Keratinocyte (primary cell): ENCODE measurements around the gene PLXDC2. TPM values are rescaled to one million over a fixed set of nuclear protein-coding genes. Genes with fewer than 3 reads are reported as not detected.

ENCODE experiments used
- DNase-seq: peaks from one replicate; pipeline ENCODE4 v3.0.0-alpha.2; 2011; ENCODE audit warnings: low read depth, missing footprints, low spot score
- FAIRE-seq: peaks from 2 replicates; lab custom pipeline; 2011; peaks lifted over from hg19 to GRCh38; lab: Jason Lieb, UNC
- H2AFZ ChIP-seq: 2 replicates; pipeline ENCODE4 v1.6.0; 2012; ENCODE audit warnings: low read length, control low read depth, inconsistent platforms; ENCODE audit not compliant: control insufficient read depth
- H3K27ac ChIP-seq: 2 replicates; pipeline ENCODE4 v1.5.1; 2011; ENCODE audit warnings: low read length; ENCODE audit not compliant: control insufficient read depth, insufficient read depth
- H3K27me3 ChIP-seq: 3 replicates; pipeline ENCODE4 v1.6.0; 2011; ENCODE audit warnings: low read length; ENCODE audit not compliant: control insufficient read depth, insufficient read depth; ENCODE audit errors: extremely low read depth
- H3K36me3 ChIP-seq, 2 experiments: 2 replicates in 1 of 2; 3 replicates in 1 of 2; pipeline ENCODE4 v1.5.1; 2011; ENCODE audit warnings: low read length in 2 of 2, mild to moderate bottlenecking in 1 of 2; ENCODE audit not compliant: control insufficient read depth in 2 of 2, insufficient read depth in 2 of 2; ENCODE audit errors: extremely low read depth in 1 of 2
- H3K4me1 ChIP-seq: 3 replicates; pipeline ENCODE4 v1.5.1; 2011; ENCODE audit warnings: low read length; ENCODE audit not compliant: control insufficient read depth, insufficient read depth; ENCODE audit errors: extremely low read depth
- H3K4me2 ChIP-seq: 3 replicates; pipeline ENCODE4 v1.6.0; 2011; ENCODE audit warnings: low read depth, low read length; ENCODE audit not compliant: control insufficient read depth, insufficient read depth; ENCODE audit errors: extremely low read depth
- H3K4me3 ChIP-seq, 3 experiments: fragments of 200-600 bp in 1 of 3; sonication (generic) in 1 of 3; 2 replicates in 2 of 3; 3 replicates in 1 of 3; pipeline ENCODE4 v1.5.1; 2011 to 2016; ENCODE audit warnings: low read length in 3 of 3, mild to moderate bottlenecking in 3 of 3, control low read depth in 2 of 3, inconsistent platforms in 1 of 3, low read depth in 1 of 3, mixed read lengths in 1 of 3, mixed run types in 1 of 3, moderate library complexity in 1 of 3; ENCODE audit not compliant: control insufficient read depth in 2 of 3, insufficient read depth in 2 of 3; ENCODE audit errors: extremely low read depth in 1 of 3
- H3K79me2 ChIP-seq: 2 replicates; pipeline ENCODE4 v1.6.0; 2012; ENCODE audit warnings: low read length; ENCODE audit not compliant: control insufficient read depth, insufficient read depth
- H3K9ac ChIP-seq: 3 replicates; pipeline ENCODE4 v1.6.0; 2011; ENCODE audit warnings: low read length; ENCODE audit not compliant: control insufficient read depth, insufficient read depth; ENCODE audit errors: extremely low read depth
- H3K9me1 ChIP-seq: 3 replicates; pipeline ENCODE4 v1.6.0; 2011; ENCODE audit warnings: low read length; ENCODE audit not compliant: control insufficient read depth, insufficient read depth; ENCODE audit errors: extremely low read depth
- H3K9me3 ChIP-seq: 2 replicates; pipeline ENCODE4 v1.5.1; 2012; ENCODE audit warnings: low read depth, low read length; ENCODE audit not compliant: control insufficient read depth
- H4K20me1 ChIP-seq: 3 replicates; pipeline ENCODE4 v1.6.0; 2011; ENCODE audit warnings: low read length; ENCODE audit not compliant: control insufficient read depth, insufficient read depth; ENCODE audit errors: extremely low read depth
- EZH2 ChIP-seq: IDR thresholded peaks from one replicate; pipeline ENCODE4 v1.6.1; 2012; ENCODE audit warnings: inconsistent platforms, mild to moderate bottlenecking, low read length, moderate library complexity
- dilution Hi-C: fragments of 300-500 bp; cut with MboI; formaldehyde crosslinking; loops from one replicate; pipeline ENCODE4 v1.7.0; 2020; ENCODE audit warnings: low sequenced_read_pairs; ENCODE audit not compliant: extremely low pct_ligation_motif_present
- polyA plus RNA-seq, 5 experiments: library from polyadenylated mRNA; depleted of rRNA in 3 of 5; stranded (reverse) in 3 of 5; stranded (forward) in 1 of 5; unstranded in 1 of 5; fragments of >200 nt; gene quantifications; 1 replicate in 1 of 5; 2 replicates in 3 of 5; 3 replicates in 1 of 5; pipeline versions ENCODE4 v1.2.1 to v1.2.3, GENCODE V29; 2011 to 2012; ENCODE audit warnings: missing spikeins in 2 of 5, low read depth in 1 of 5, low replicate concordance in 1 of 5
- TF ChIP-seq, protein P1 (sequence below), 3 experiments: IDR thresholded peaks in 1 of 3; conservative IDR thresholded peaks in 1 of 3; optimal IDR thresholded peaks in 1 of 3; 2 replicates in 2 of 3; 3 replicates in 1 of 3; pipeline versions ENCODE3 to v1.5.1; 2011; ENCODE audit warnings: low read length in 3 of 3, mild to moderate bottlenecking in 3 of 3, moderate library complexity in 2 of 3, control low read depth in 1 of 3, inconsistent platforms in 1 of 3; ENCODE audit not compliant: insufficient read depth in 2 of 3; ENCODE audit errors: extremely low read depth in 1 of 3

Gene PLXDC2
- polyA plus RNA-seq, 1 donor (not counting 4 experiments of a cell fraction or from before 2014, with no cell fraction given): 12.9 TPM

- peak; percentile 87 for FAIRE-seq
- no peaks in the 10 kb centered on the region for H3K9me3 ChIP-seq
- peak; percentile 59 for DNase-seq
- H3K27ac ChIP-seq: peak overlapping the region; percentile 91
- H3K4me3 ChIP-seq: peak overlapping the region in 2 of 3 experiments; percentile 40 to 48
- no peaks in the 10 kb centered on the region for H3K9me1 ChIP-seq
- peak overlapping the region; percentile 53 for H3K9ac ChIP-seq
- H3K4me2 ChIP-seq: peak overlapping the region; percentile 80
- H4K20me1 ChIP-seq: no peaks in the 10 kb centered on the region
- dilution Hi-C loops: no loop called here
- no peaks in the 10 kb centered on the region for H3K36me3 ChIP-seq
- H3K27me3 ChIP-seq: no peaks in the 10 kb centered on the region
- TF ChIP-seq, protein P1, sequence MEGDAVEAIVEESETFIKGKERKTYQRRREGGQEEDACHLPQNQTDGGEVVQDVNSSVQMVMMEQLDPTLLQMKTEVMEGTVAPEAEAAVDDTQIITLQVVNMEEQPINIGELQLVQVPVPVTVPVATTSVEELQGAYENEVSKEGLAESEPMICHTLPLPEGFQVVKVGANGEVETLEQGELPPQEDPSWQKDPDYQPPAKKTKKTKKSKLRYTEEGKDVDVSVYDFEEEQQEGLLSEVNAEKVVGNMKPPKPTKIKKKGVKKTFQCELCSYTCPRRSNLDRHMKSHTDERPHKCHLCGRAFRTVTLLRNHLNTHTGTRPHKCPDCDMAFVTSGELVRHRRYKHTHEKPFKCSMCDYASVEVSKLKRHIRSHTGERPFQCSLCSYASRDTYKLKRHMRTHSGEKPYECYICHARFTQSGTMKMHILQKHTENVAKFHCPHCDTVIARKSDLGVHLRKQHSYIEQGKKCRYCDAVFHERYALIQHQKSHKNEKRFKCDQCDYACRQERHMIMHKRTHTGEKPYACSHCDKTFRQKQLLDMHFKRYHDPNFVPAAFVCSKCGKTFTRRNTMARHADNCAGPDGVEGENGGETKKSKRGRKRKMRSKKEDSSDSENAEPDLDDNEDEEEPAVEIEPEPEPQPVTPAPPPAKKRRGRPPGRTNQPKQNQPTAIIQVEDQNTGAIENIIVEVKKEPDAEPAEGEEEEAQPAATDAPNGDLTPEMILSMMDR (optimal IDR thresholded peaks at IDR 0.05 in 1 of 3, IDR thresholded peaks at IDR 0.05 in 1 of 3, conservative IDR thresholded peaks at IDR 0.05 in 1 of 3; ENCODE audit: extremely low read depth in 1 of 3, insufficient read depth in 2 of 3, low read length in 3 of 3): no peak
- no peak for TF ChIP-seq EZH2
- no peaks in the 10 kb centered on the region for H3K79me2 ChIP-seq
- peaks cover 19% of the 10 kb centered on the region for H3K4me1 ChIP-seq
- H2AFZ ChIP-seq: peak overlapping the region; percentile 78
Observed at GRCh38 chr10:19833170-19833824, 17.1 kb downstream of the PLXDC2 start.

GRCh38 chr10:19835952-19836351 is 19.7 kb downstream of the PLXDC2 start:
- DNase-seq (no peak), FAIRE-seq (no peak)
- Histone ChIP-seq H3K4me2 (no peak overlapping the region), H3K9me1 (no peaks in the 10 kb centered on the region), H3K9ac (no peak overlapping the region), H3K79me2 (no peaks in the 10 kb centered on the region), H3K27ac (no peak overlapping the region), H2AFZ (no peak overlapping the region), H3K36me3 (no peaks in the 10 kb centered on the region), H3K4me3 (no peak overlapping the region), H4K20me1 (no peaks in the 10 kb centered on the region), H3K27me3 (no peaks in the 10 kb centered on the region), H3K4me1 (peaks cover 13% of the 10 kb centered on the region), H3K9me3 (no peaks in the 10 kb centered on the region)
- TF ChIP-seq EZH2: no peak
- TF ChIP-seq, protein P1 (optimal IDR thresholded peaks at IDR 0.05 in 1 of 3, IDR thresholded peaks at IDR 0.05 in 1 of 3, conservative IDR thresholded peaks at IDR 0.05 in 1 of 3; ENCODE audit: extremely low read depth in 1 of 3, insufficient read depth in 2 of 3, low read length in 3 of 3): no peak
- dilution Hi-C loops: no loop called here
